Right hindlimb (tissue), 1 donor: ENCODE measurements around the gene CYB561D2.
A peak's percentile ranks its signal among the peaks of the same experiment; 100 is the strongest.

ENCODE experiments used
- DNase-seq: peaks from one replicate; pipeline ENCODE4 v3.0.0-alpha.2; 2018

Gene CYB561D2

GRCh38 chr3:50365842-50366220 is 15.2 kb downstream of the CYB561D2 start:
- no peak for DNase-seq

DNA sequence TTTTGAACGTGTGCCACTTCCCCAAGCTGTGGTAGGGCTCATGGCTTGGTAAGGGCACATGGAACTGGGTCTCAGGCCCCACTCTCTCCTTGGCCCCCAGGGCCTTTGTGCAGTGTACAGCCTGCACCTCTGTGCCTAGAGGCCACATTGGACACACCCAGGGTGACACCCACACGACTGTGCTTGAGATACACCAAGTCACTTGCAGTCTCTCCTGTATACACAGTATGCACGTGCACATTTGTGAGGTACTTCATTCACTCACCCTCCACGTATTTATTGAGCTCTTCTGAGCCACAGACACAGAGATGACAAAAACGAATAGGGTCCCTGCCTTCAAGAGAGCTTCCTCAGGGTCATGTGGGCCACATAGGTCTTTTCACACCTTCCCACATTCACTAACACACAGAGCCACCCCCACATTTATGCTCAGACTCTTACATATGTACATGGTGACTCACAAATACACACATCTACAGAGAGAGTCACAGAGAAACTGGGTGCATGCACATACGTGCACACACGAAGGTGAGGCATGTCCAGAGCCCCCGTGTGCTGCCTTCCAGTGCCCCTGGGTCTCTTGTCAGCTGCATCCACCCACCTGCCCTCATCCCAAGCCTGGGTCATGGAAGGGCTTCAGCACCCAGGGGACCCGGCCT is 18.5 kb downstream of the CYB561D2 start:
- no peak for DNase-seq

GRCh38 chr3:50370594-50370993 is 19.9 kb downstream of the CYB561D2 start:
- peak; percentile 75 for DNase-seq

- DNase-seq = no peak
Measured at GRCh38 chr3:50371133-50371685, 20.5 kb downstream of the CYB561D2 start.

- no peak for DNase-seq
Measured at GRCh38 chr3:50372349-50372748, 21.7 kb downstream of the CYB561D2 start.

DNA sequence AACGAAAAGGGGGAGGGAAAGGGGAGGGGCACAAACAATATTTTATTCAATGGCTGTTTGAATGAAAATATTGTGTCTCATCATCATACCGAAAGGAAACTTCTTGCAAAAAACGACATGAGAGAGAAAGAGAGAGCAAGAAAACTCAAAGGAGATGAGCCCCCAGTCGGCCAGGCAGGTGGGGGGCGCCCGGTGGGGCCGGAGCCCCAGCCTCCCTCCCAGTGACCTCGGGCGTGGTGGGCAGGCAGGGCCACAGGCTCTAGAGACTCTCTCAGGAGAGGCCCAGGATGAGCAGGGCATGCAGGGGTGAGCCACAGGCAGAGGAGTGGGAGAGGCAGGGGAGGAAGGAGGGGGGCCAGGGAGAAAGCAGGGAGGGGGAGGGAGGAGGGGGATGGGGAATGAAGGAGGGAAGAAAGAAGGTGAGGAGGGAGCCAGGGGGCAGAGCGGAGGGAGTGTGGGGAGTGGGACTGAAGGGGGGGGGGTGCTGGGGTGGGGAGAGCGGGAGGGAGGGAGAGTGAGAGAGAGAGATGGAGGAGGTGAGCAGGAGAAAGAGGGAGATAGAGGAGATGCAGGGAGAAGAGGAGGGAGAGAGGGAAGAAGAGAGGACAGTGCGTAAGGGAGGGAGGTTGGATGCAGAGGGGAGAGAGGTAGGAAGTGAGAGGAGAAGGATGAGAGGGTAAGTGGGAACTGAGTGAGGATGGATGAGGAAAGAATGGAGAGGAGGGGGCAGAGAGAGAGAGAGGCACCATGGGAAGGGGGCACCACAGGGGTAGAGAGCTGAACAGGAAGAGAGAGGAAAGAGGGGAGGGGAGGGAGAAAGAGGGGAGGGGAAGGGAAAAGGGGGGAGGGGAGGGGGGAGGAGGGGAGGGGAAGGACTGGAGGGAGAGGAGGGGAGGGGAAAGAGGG is 22.7 kb downstream of the CYB561D2 start:
- no peak for DNase-seq

- DNase-seq = no peak
Measured at GRCh38 chr3:50374363-50375257, 23.9 kb downstream of the CYB561D2 start.

- no peak for DNase-seq
Measured at GRCh38 chr3:50375258-50375931, 24.7 kb downstream of the CYB561D2 start.

- DNase-seq = no peak
Measured at GRCh38 chr3:50378024-50378423, 27.4 kb downstream of the CYB561D2 start.

DNA sequence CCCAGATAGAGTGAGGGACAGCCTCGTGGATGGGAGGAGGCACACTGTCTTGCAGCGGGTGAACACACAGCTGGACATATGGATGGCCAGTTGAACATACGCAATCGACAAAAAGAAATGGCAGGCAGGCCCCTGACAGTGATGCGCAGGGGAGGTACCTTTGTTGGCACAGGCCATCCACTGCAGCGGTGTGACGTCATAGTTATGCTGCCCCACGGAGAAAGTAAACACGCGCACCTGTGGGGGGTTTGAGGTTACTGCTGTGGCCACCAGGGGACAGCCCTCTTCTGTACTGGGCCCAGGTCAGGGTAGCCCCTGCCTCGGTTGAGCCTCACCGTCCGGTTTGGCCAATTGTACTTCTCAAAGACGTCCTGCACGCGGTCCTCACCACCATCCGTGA is 28.1 kb downstream of the CYB561D2 start:
- no peak for DNase-seq

DNA sequence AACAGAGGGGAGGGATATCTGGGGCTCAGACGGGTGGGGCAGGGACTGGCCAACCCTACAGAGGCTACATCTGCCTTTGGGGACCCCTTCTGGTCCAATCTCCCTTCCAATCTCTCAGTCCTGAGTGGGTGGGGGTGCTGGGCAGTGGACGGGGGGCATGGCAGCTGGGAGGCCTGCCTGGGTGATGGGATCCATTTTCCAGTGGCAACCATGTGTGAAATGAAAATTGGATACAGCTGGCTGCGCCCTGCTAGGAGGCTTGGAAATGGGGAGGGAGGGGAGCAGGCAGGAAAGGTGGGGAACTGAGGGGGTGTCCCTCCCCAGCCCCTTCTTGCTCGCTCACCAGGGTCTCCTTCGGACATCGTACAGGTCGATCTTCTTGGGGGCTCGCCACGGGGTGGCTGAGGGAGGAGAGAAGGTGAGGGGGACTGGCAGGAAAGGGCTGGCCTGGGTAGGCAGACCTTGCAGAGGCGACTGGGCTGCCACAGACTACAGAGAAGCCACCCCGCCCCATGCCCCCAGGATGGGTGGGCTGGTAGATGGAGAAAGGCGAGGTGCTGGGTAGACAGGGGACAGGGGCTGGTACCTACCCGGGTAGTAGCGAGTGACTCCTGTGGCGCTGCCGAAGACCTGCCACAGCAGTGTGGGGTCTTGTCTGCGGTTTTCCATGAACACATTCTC is 29.9 kb downstream of the CYB561D2 start:
- no peak for DNase-seq

DNA sequence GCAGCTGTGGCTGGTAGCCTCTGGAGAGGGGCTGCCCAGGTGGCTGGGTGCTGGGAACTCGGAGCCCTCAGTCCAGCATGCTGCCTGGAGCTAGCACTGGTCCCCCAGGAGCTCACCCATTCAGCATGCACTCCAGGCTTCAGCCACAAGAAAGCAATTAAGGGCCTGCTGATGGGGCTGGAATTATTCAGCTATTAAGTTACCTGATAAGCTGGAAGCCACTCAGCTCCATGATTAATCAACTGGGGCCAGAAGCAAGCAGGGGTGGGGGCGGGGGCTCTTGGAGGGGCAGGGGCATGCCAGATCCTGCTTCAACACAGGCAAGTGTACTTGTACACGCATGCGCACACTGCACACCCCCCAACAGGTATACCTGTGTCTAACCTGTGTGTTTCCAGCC is 30.7 kb downstream of the CYB561D2 start:
- DNase-seq = no peak

DNA sequence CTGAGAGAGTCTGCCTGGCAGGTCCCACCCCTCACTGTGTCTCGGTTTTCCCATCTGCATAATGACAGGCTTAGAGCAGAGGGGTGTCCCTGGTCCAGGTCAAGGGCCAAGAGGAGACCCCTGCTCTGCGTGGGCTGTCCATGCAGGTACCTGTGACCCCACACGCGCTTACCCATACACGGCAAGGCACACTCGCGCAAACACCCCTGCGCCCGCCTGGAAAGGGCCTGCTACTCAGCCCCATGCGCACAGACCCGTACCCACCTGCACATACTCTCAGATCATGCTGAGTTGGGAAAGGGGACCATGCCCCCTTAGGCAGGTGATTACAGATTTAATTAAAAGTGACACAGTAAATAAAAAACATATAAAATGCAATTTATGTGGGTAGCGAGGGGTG is 32.1 kb downstream of the CYB561D2 start:
- DNase-seq = no peak

- DNase-seq = no peak
Measured at GRCh38 chr3:50383750-50384149, 33.1 kb downstream of the CYB561D2 start.

- no peak for DNase-seq
Measured at GRCh38 chr3:50385754-50386153, 35.1 kb downstream of the CYB561D2 start.

GRCh38 chr3:50388016-50388719 is 37.5 kb downstream of the CYB561D2 start:
- DNase-seq = no peak

GRCh38 chr3:50388720-50389413 is 38.2 kb downstream of the CYB561D2 start:
- DNase-seq = no peak

GRCh38 chr3:50389414-50389767 is 38.7 kb downstream of the CYB561D2 start:
- DNase-seq = no peak

- DNase-seq = peak; percentile 81
Measured at GRCh38 chr3:50390508-50391224, 40.0 kb downstream of the CYB561D2 start.
